ENCODE results near the gene TLX1.

The TLX1 gene

GRCh38 chr10:101136708-101137121 lies 5.6 kb downstream of the TLX1 start:
- Histone ChIP-seq H3K27ac (ENCODE audit: low read depth, low read length) (no peak overlapping the region), H3K36me3 (ENCODE audit: insufficient read depth, low read length) (no peaks in the 10 kb centered on the region), H3K4me3 (ENCODE audit: low read depth in 1 of 2, low read length in 2 of 2) (no peak overlapping the region)

GRCh38 chr10:101137271-101137670 lies 6.2 kb downstream of the TLX1 start:
- H3K36me3 ChIP-seq (ENCODE audit: insufficient read depth, low read length) = no peaks in the 10 kb centered on the region
- H3K9ac ChIP-seq (ENCODE audit: low read length) = no peak overlapping the region
- H3K27ac ChIP-seq (ENCODE audit: low read depth, low read length) = no peak overlapping the region
- no peak overlapping the region for H3K4me3 ChIP-seq (ENCODE audit: low read depth in 1 of 2, low read length in 2 of 2)
- H3K4me1 ChIP-seq (ENCODE audit: insufficient read depth, low read length) = peaks cover 16% of the 10 kb centered on the region
- peaks cover 88 to 100% of the 10 kb centered on the region in 2 donors for H3K27me3 ChIP-seq (ENCODE audit: control insufficient read depth in 1 of 2, insufficient read depth in 2 of 2, low read length in 2 of 2)
- no peaks in the 10 kb centered on the region for H3K9me3 ChIP-seq (ENCODE audit: low read length)

More at GRCh38 chr10:101136708-101137121, 5.6 kb downstream of the TLX1 start:
- Histone ChIP-seq H3K9me3 (ENCODE audit: low read length) (no peaks in the 10 kb centered on the region), H3K4me1 (ENCODE audit: insufficient read depth, low read length) (peaks cover 19% of the 10 kb centered on the region), H3K27me3 (ENCODE audit: control insufficient read depth in 1 of 2, insufficient read depth in 2 of 2, low read length in 2 of 2) (peaks cover 88 to 100% of the 10 kb centered on the region in 2 donors), H3K9ac (ENCODE audit: low read length) (no peak overlapping the region)

- Histone ChIP-seq H3K9ac (ENCODE audit: low read length) (no peak overlapping the region), H3K4me3 (ENCODE audit: low read depth in 1 of 2, low read length in 2 of 2) (no peak overlapping the region), H3K9me3 (ENCODE audit: low read length) (no peaks in the 10 kb centered on the region), H3K4me1 (ENCODE audit: insufficient read depth, low read length) (peaks cover 12% of the 10 kb centered on the region), H3K36me3 (ENCODE audit: insufficient read depth, low read length) (no peaks in the 10 kb centered on the region), H3K27ac (ENCODE audit: low read depth, low read length) (no peak overlapping the region), H3K27me3 (ENCODE audit: control insufficient read depth in 1 of 2, insufficient read depth in 2 of 2, low read length in 2 of 2) (peaks cover 87 to 100% of the 10 kb centered on the region in 2 donors)
These were observed 7.8 kb downstream of the TLX1 start for GRCh38 chr10:101138788-101139420.

GRCh38 chr10:101139421-101139911 lies 8.4 kb downstream of the TLX1 start:
- no peak overlapping the region for H3K9ac ChIP-seq (ENCODE audit: low read length)
- no peak overlapping the region for H3K27ac ChIP-seq (ENCODE audit: low read depth, low read length)
- peaks cover 91 to 99% of the 10 kb centered on the region in 2 donors for H3K27me3 ChIP-seq (ENCODE audit: control insufficient read depth in 1 of 2, insufficient read depth in 2 of 2, low read length in 2 of 2)

GRCh38 chr10:101140084-101140949 lies 9.2 kb downstream of the TLX1 start:
- no peaks in the 10 kb centered on the region for H3K9me3 ChIP-seq (ENCODE audit: low read length)
- peaks cover 94 to 99% of the 10 kb centered on the region in 2 donors for H3K27me3 ChIP-seq (ENCODE audit: control insufficient read depth in 1 of 2, insufficient read depth in 2 of 2, low read length in 2 of 2)
- H3K36me3 ChIP-seq (ENCODE audit: insufficient read depth, low read length) = no peaks in the 10 kb centered on the region
- no peak overlapping the region for H3K9ac ChIP-seq (ENCODE audit: low read length)
- no peak overlapping the region for H3K4me3 ChIP-seq (ENCODE audit: low read depth in 1 of 2, low read length in 2 of 2)
- H3K27ac ChIP-seq (ENCODE audit: low read depth, low read length) = no peak overlapping the region
- no peaks in the 10 kb centered on the region for H3K4me1 ChIP-seq (ENCODE audit: insufficient read depth, low read length)

More at GRCh38 chr10:101139421-101139911, 8.4 kb downstream of the TLX1 start:
- Histone ChIP-seq H3K9me3 (ENCODE audit: low read length) (no peaks in the 10 kb centered on the region), H3K4me1 (ENCODE audit: insufficient read depth, low read length) (peaks cover 7% of the 10 kb centered on the region), H3K36me3 (ENCODE audit: insufficient read depth, low read length) (no peaks in the 10 kb centered on the region), H3K4me3 (ENCODE audit: low read depth in 1 of 2, low read length in 2 of 2) (no peak overlapping the region)

GRCh38 chr10:101140950-101141615 lies 10.0 kb downstream of the TLX1 start:
- Histone ChIP-seq H3K27me3 (ENCODE audit: control insufficient read depth in 1 of 2, insufficient read depth in 2 of 2, low read length in 2 of 2) (peaks cover 94 to 99% of the 10 kb centered on the region in 2 donors), H3K4me1 (ENCODE audit: insufficient read depth, low read length) (no peaks in the 10 kb centered on the region), H3K36me3 (ENCODE audit: insufficient read depth, low read length) (no peaks in the 10 kb centered on the region), H3K27ac (ENCODE audit: low read depth, low read length) (no peak overlapping the region), H3K4me3 (ENCODE audit: low read depth in 1 of 2, low read length in 2 of 2) (no peak overlapping the region), H3K9ac (ENCODE audit: low read length) (no peak overlapping the region), H3K9me3 (ENCODE audit: low read length) (no peaks in the 10 kb centered on the region)

GRCh38 chr10:101141616-101142532 lies 10.8 kb downstream of the TLX1 start:
- peaks cover 94 to 99% of the 10 kb centered on the region in 2 donors for H3K27me3 ChIP-seq (ENCODE audit: control insufficient read depth in 1 of 2, insufficient read depth in 2 of 2, low read length in 2 of 2)
- H3K27ac ChIP-seq (ENCODE audit: low read depth, low read length) = no peak overlapping the region
- H3K4me3 ChIP-seq (ENCODE audit: low read depth in 1 of 2, low read length in 2 of 2) = no peak overlapping the region
- no peaks in the 10 kb centered on the region for H3K9me3 ChIP-seq (ENCODE audit: low read length)
- H3K36me3 ChIP-seq (ENCODE audit: insufficient read depth, low read length) = no peaks in the 10 kb centered on the region
- peaks cover 5% of the 10 kb centered on the region for H3K4me1 ChIP-seq (ENCODE audit: insufficient read depth, low read length)
- H3K9ac ChIP-seq (ENCODE audit: low read length) = no peak overlapping the region

GRCh38 chr10:101142533-101143344 lies 11.6 kb downstream of the TLX1 start:
- H3K4me1 ChIP-seq (ENCODE audit: insufficient read depth, low read length) = peaks cover 5% of the 10 kb centered on the region
- no peak overlapping the region for H3K9ac ChIP-seq (ENCODE audit: low read length)
- H3K27me3 ChIP-seq (ENCODE audit: control insufficient read depth in 1 of 2, insufficient read depth in 2 of 2, low read length in 2 of 2) = peaks cover 94 to 99% of the 10 kb centered on the region in 2 donors
- H3K27ac ChIP-seq (ENCODE audit: low read depth, low read length) = no peak overlapping the region
- H3K4me3 ChIP-seq (ENCODE audit: low read depth in 1 of 2, low read length in 2 of 2) = no peak overlapping the region
- no peaks in the 10 kb centered on the region for H3K9me3 ChIP-seq (ENCODE audit: low read length)
- no peaks in the 10 kb centered on the region for H3K36me3 ChIP-seq (ENCODE audit: insufficient read depth, low read length)

GRCh38 chr10:101143345-101143630 lies 12.2 kb downstream of the TLX1 start:
- Histone ChIP-seq H3K27me3 (ENCODE audit: control insufficient read depth in 1 of 2, insufficient read depth in 2 of 2, low read length in 2 of 2) (peaks cover 93 to 95% of the 10 kb centered on the region in 2 donors), H3K4me3 (ENCODE audit: low read depth in 1 of 2, low read length in 2 of 2) (no peak overlapping the region), H3K27ac (ENCODE audit: low read depth, low read length) (no peak overlapping the region), H3K4me1 (ENCODE audit: insufficient read depth, low read length) (peaks cover 5% of the 10 kb centered on the region), H3K36me3 (ENCODE audit: insufficient read depth, low read length) (no peaks in the 10 kb centered on the region), H3K9ac (ENCODE audit: low read length) (no peak overlapping the region), H3K9me3 (ENCODE audit: low read length) (no peaks in the 10 kb centered on the region)

- Histone ChIP-seq H3K27me3 (ENCODE audit: control insufficient read depth in 1 of 2, insufficient read depth in 2 of 2, low read length in 2 of 2) (peaks cover 91 to 93% of the 10 kb centered on the region in 2 donors), H3K4me1 (ENCODE audit: insufficient read depth, low read length) (peaks cover 5% of the 10 kb centered on the region), H3K9ac (ENCODE audit: low read length) (no peak overlapping the region), H3K27ac (ENCODE audit: low read depth, low read length) (no peak overlapping the region), H3K4me3 (ENCODE audit: low read depth in 1 of 2, low read length in 2 of 2) (no peak overlapping the region), H3K9me3 (ENCODE audit: low read length) (no peaks in the 10 kb centered on the region), H3K36me3 (ENCODE audit: insufficient read depth, low read length) (no peaks in the 10 kb centered on the region)
These were observed 13.0 kb downstream of the TLX1 start for GRCh38 chr10:101144053-101144452.

Data from muscle layer of colon (tissue), 2 donors.